GM12864 (cell line): Measurements from ENCODE around the gene DEPDC5.

ENCODE experiments used
- DNase-seq: peaks from one replicate; pipeline ENCODE4 v3.0.0-alpha.2; 2011; ENCODE audit warnings: low read depth
- H3K4me3 ChIP-seq: 2 replicates; pipeline ENCODE4 v1.5.1; 2011; ENCODE audit warnings: mild to moderate bottlenecking, low read depth, low read length, control low read depth
- CTCF ChIP-seq: IDR thresholded peaks from 2 replicates; pipeline ENCODE4 v1.5.1; 2011; ENCODE audit warnings: low read depth, mild to moderate bottlenecking, moderate library complexity, low read length, control low read depth, inconsistent platforms; ENCODE audit errors: missing control alignments

DEPDC5 gene

GRCh38 chr22:31954535-31955523 lies 201.0 kb downstream of the DEPDC5 start:
- DNase-seq, result no peak
- no peak overlapping the region for H3K4me3 ChIP-seq
- TF ChIP-seq CTCF, result no peak

- no peak overlapping the region for H3K4me3 ChIP-seq
- no peak for TF ChIP-seq CTCF
- DNase-seq, result no peak
Observed at GRCh38 chr22:31956360-31956759, 202.5 kb downstream of the DEPDC5 start.
